Neuronal stem cell (in vitro differentiated cells): Measurements from ENCODE around the gene EFCAB14.
"Not testable (repeated sequence)": the region's sequence is repeated elsewhere in the genome, so short reads cannot be mapped to it uniquely, and the experiment has no call there.

Experiments
- DNase-seq: peaks from one replicate; pipeline ENCODE4 v3.0.0-alpha.2; 2013; ENCODE audit warnings: low spot score
- H2AFZ ChIP-seq: one replicate; pipeline ENCODE4 v1.6.1; 2013; ENCODE audit warnings: mild to moderate bottlenecking, low read length, inconsistent platforms
- H2AK5ac ChIP-seq: 2 replicates; pipeline ENCODE4 v1.6.1; 2013; ENCODE audit warnings: low read depth, mild to moderate bottlenecking, inconsistent platforms, low read length, moderate library complexity, mixed read lengths
- H2BK120ac ChIP-seq: 2 replicates; pipeline ENCODE4 v1.6.1; 2013; ENCODE audit warnings: low read depth, mild to moderate bottlenecking, inconsistent platforms, low read length, moderate library complexity, mixed read lengths
- H2BK12ac ChIP-seq: one replicate; pipeline ENCODE4 v1.6.1; 2013; ENCODE audit warnings: low read length, inconsistent platforms
- H2BK15ac ChIP-seq: 2 replicates; pipeline ENCODE4 v1.6.1; 2013; ENCODE audit warnings: mild to moderate bottlenecking, low read length, inconsistent platforms, mixed read lengths
- H2BK5ac ChIP-seq: one replicate; pipeline ENCODE4 v1.6.1; 2013; ENCODE audit warnings: inconsistent platforms, mild to moderate bottlenecking, low read length, moderate library complexity
- H3K14ac ChIP-seq: one replicate; pipeline ENCODE4 v1.6.1; 2013; ENCODE audit warnings: low read length, inconsistent platforms
- H3K18ac ChIP-seq: 2 replicates; pipeline ENCODE4 v1.6.1; 2013; ENCODE audit warnings: low read length, inconsistent platforms
- H3K23ac ChIP-seq: 2 replicates; pipeline ENCODE4 v1.6.1; 2013; ENCODE audit warnings: low read depth, mild to moderate bottlenecking, mixed read lengths, low read length, inconsistent platforms; ENCODE audit not compliant: poor library complexity
- H3K27ac ChIP-seq: replicated peaks from 3 replicates; pipeline ENCODE4 v1.5.1; 2013; ENCODE audit warnings: low read length, inconsistent platforms
- H3K27me3 ChIP-seq, 3 experiments: 2 replicates each; pipeline ENCODE4 v1.6.1; 2013; ENCODE audit warnings: low read length in 3 of 3, mild to moderate bottlenecking in 2 of 3, inconsistent platforms in 1 of 3, low read depth in 1 of 3, mixed read lengths in 1 of 3, moderate library complexity in 1 of 3; ENCODE audit not compliant: control insufficient read depth in 3 of 3, insufficient read depth in 3 of 3
- H3K36me3 ChIP-seq, 2 donors: replicated peaks in 1 of 2; 2 replicates each; pipeline ENCODE4 v1.6.1; 2013; ENCODE audit warnings: low read length in 2 of 2; ENCODE audit not compliant: control insufficient read depth in 2 of 2, insufficient read depth in 2 of 2
- H3K4ac ChIP-seq: 2 replicates; pipeline ENCODE4 v1.6.1; 2013; ENCODE audit warnings: inconsistent platforms, mild to moderate bottlenecking, low read length, moderate library complexity
- H3K4me1 ChIP-seq, 2 donors: 1 replicate in 1 of 2; 2 replicates in 1 of 2; pipeline ENCODE4 v1.6.1; 2013; ENCODE audit warnings: low read length in 2 of 2, low read depth in 1 of 2; ENCODE audit not compliant: control insufficient read depth in 2 of 2, insufficient read depth in 1 of 2
- H3K4me2 ChIP-seq: one replicate; pipeline ENCODE4 v1.6.1; 2013; ENCODE audit warnings: mild to moderate bottlenecking, low read length, inconsistent platforms; ENCODE audit not compliant: insufficient read depth, poor library complexity, severe bottlenecking
- H3K4me3 ChIP-seq, 2 donors: 2 replicates each; pipeline ENCODE4 v1.5.1; 2013; ENCODE audit warnings: low read length in 2 of 2, mild to moderate bottlenecking in 2 of 2, inconsistent platforms in 1 of 2, moderate library complexity in 1 of 2
- H3K79me1 ChIP-seq: one replicate; pipeline ENCODE4 v1.6.1; 2013; ENCODE audit warnings: low read depth, mild to moderate bottlenecking, inconsistent platforms, low read length, moderate library complexity
- H3K9ac ChIP-seq: one replicate; pipeline ENCODE4 v1.6.1; 2013; ENCODE audit warnings: mild to moderate bottlenecking, low read depth, low read length, inconsistent platforms; ENCODE audit not compliant: poor library complexity
- H3K9me3 ChIP-seq, 2 donors: replicated peaks in 1 of 2; 2 replicates each; pipeline versions ENCODE3 to v1.6.1; 2013; ENCODE audit warnings: low read length in 2 of 2, mild to moderate bottlenecking in 2 of 2, inconsistent platforms in 1 of 2, low read depth in 1 of 2, mixed read lengths in 1 of 2, moderate library complexity in 1 of 2; ENCODE audit not compliant: control insufficient read depth in 2 of 2, insufficient read depth in 1 of 2
- H4K8ac ChIP-seq: one replicate; pipeline ENCODE4 v1.6.1; 2013; ENCODE audit warnings: low read depth, mild to moderate bottlenecking, inconsistent platforms, low read length, moderate library complexity
- H4K91ac ChIP-seq: one replicate; pipeline ENCODE4 v1.6.1; 2013; ENCODE audit warnings: low read length, low read depth, mild to moderate bottlenecking, inconsistent platforms; ENCODE audit not compliant: poor library complexity
- WGBS, 2 donors: extraction: QIAGEN DNeasy Blood & Tissue Kit; methylation state at CpG; one replicate each; pipeline ENCODE4 v1.1.7; 2013; ENCODE audit warnings: missing lambda C conversion rate in 2 of 2, mixed read lengths in 1 of 2; ENCODE audit not compliant: insufficient read length in 2 of 2, insufficient replicate concordance in 1 of 2; ENCODE audit errors: extremely low coverage in 2 of 2; 5-methylcytosine and 5-hydroxymethylcytosine counted together

Gene EFCAB14

DNA sequence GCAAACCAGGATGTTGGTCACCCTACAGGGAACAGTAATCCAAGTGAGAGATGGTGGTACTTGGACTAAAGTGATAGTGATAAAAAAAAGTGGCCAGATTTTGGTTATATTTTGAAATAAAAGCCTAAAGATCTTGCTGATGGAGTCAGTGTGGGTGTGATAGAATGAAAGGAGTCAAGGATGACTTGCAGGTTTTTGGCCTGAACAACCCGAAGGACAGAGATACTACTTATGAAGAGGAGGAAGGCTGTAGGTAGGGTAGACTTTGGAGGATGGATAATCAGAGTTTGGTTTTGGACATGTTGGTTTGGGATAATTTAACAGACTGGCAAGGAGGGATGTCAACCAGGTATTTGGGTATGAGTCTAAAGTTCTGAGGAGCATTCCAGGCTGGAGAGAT lies 48.8 kb downstream of the EFCAB14 start:
- no peak overlapping the region for H4K91ac ChIP-seq
- H2BK12ac ChIP-seq = no peak overlapping the region
- no peak overlapping the region for H3K4me2 ChIP-seq
- no peak overlapping the region for H3K4ac ChIP-seq
- H4K8ac ChIP-seq = no peak overlapping the region
- H3K18ac ChIP-seq = no peak overlapping the region
- no peaks in the 10 kb centered on the region for H3K9me3 ChIP-seq
- no peak overlapping the region for H3K4me3 ChIP-seq
- no peak overlapping the region for H2BK5ac ChIP-seq
- H3K79me1 ChIP-seq = no peaks in the 10 kb centered on the region
- H2AFZ ChIP-seq = no peak overlapping the region
- no peak overlapping the region for H2BK15ac ChIP-seq
- H3K36me3 ChIP-seq = peaks cover 0 to 27% of the 10 kb centered on the region in 2 donors
- no peak overlapping the region for H3K27ac ChIP-seq
- WGBS, 2 donors = no CpG with 5 or more reads among the region's 1 CpG
- H2AK5ac ChIP-seq = no peak overlapping the region
- no peak overlapping the region for H3K9ac ChIP-seq
- H3K27me3 ChIP-seq = no peaks in the 10 kb centered on the region
- H3K23ac ChIP-seq = no peak overlapping the region
- DNase-seq = no peak
- H3K4me1 ChIP-seq = peaks cover 6 to 12% of the 10 kb centered on the region in 2 donors
- H3K14ac ChIP-seq = no peak overlapping the region
- H2BK120ac ChIP-seq = no peak overlapping the region

DNA sequence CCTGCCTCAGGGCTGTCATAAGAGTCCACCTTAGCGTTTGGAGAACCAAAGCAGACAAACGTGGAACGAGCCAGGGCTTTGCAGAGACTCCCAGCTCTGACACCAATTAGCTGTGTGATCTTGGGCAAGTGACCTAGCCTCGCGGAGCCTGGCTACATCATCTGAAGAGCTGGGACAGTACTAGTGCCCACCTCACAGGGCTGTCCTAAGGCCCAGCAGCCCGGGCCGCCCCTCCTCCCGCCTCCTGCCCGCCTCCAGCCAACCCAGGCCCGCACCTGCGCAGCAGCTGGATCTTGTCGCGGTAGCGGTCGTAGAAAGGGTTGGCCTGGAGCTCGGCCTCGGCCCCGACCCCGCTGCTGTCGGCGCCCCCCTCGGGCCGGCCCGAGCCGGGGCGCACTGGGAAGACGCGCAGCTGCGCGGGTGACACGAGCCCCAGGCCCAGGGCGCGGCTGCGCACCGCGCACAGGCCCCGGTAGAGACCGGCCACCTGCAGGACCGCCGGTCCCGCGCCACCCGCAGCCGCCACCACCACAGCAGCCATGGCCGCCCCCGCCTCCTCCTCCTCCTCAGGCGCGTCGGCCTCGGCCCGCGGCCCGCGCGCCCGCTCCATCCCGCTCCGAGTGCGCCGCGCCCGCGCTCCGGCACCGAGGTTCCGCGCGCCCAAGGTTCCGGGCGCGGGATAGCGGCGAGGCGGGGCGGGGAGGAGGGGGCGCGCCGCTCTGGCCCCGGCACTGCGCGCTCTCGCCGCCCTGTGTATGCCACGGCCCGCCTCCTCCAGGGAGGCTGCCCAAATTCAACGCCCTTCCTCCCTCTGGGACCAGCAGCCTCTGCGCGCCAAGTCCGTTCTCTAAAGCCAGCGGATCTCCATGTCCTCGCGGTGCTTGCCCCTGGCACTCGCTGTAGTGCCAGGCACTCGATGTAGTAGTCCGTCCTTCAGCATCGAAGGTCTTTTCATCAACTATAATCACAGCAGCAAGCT lies 50.8 kb downstream of the EFCAB14 start, which contains the start of gene ATPAF1:
Gene ATPAF1, minus strand, starts transcription at position 583 of the 979 bp plus-strand sequence. Its CDS starts 42 bp downstream, at position 541.
- Histone ChIP-seq H2BK12ac (no peak within 1 kb of the TSS), H3K36me3 (peaks cover 5 to 28% of the 10 kb centered on the region in 2 donors), H4K91ac (no peak within 1 kb of the TSS), H3K27ac (peak within 1 kb of the TSS; percentile 20), H3K23ac (peak within 1 kb of the TSS; percentile 34), H3K9me3 (no peaks in the 10 kb centered on the region), H2BK5ac (no peak within 1 kb of the TSS), H3K9ac (peak within 1 kb of the TSS; percentile 78), H3K79me1 (no peaks in the 10 kb centered on the region), H2BK15ac (no peak within 1 kb of the TSS), H3K4me2 (peak within 1 kb of the TSS; percentile 83), H3K4me1 (peaks cover 6 to 12% of the 10 kb centered on the region in 2 donors), H3K4ac (no peak within 1 kb of the TSS), H3K4me3 (peak within 1 kb of the TSS; percentile 77 to 87), H2AFZ (peak within 1 kb of the TSS; percentile 91), H2BK120ac (no peak within 1 kb of the TSS), H4K8ac (peak within 1 kb of the TSS; percentile 94), H3K27me3 (no peaks in the 10 kb centered on the region), H2AK5ac (no peak within 1 kb of the TSS), H3K14ac (no peak within 1 kb of the TSS), H3K18ac (peak within 1 kb of the TSS; percentile 51)
- peak; percentile 66 for DNase-seq
- WGBS, 2 donors = no CpG with 5 or more reads among the region's 96 CpGs

GRCh38 chr1:46665983-46666382 lies 52.9 kb downstream of the EFCAB14 start:
- Histone ChIP-seq H3K14ac (no peak overlapping the region), H3K27me3 (no peaks in the 10 kb centered on the region), H2BK120ac (no peak overlapping the region), H3K23ac (no peak overlapping the region), H3K4me3 (no peak overlapping the region), H3K9ac (no peak overlapping the region), H3K9me3 (no peaks in the 10 kb centered on the region), H3K4ac (no peak overlapping the region), H2BK5ac (no peak overlapping the region), H3K79me1 (no peaks in the 10 kb centered on the region), H4K91ac (no peak overlapping the region), H3K18ac (no peak overlapping the region), H4K8ac (no peak overlapping the region), H3K4me1 (peaks cover 5 to 6% of the 10 kb centered on the region in 2 donors), H2BK12ac (no peak overlapping the region), H3K36me3 (peaks cover 5 to 34% of the 10 kb centered on the region in 2 donors), H2AK5ac (no peak overlapping the region), H2BK15ac (no peak overlapping the region), H3K4me2 (no peak overlapping the region), H2AFZ (no peak overlapping the region), H3K27ac (no peak overlapping the region)
- DNase-seq = no peak
- WGBS, 2 donors = no CpG with 5 or more reads among the region's 2 CpGs

- not testable (repeated sequence) for H2AK5ac ChIP-seq, H3K4ac ChIP-seq, DNase-seq, H4K91ac ChIP-seq, H3K18ac ChIP-seq, H2AFZ ChIP-seq, H3K79me1 ChIP-seq, H2BK12ac ChIP-seq, H3K4me3 ChIP-seq, H3K4me2 ChIP-seq, H3K9me3 ChIP-seq, H2BK5ac ChIP-seq, H3K27ac ChIP-seq, H3K9ac ChIP-seq, H2BK15ac ChIP-seq, H4K8ac ChIP-seq, H3K4me1 ChIP-seq, H3K27me3 ChIP-seq, H3K23ac ChIP-seq, H3K14ac ChIP-seq, H2BK120ac ChIP-seq
- H3K36me3 ChIP-seq = peaks cover 7 to 54% of the 10 kb centered on the region in 2 donors
- WGBS, 2 donors = no CpG with 5 or more reads among the region's 5 CpGs
Measured at GRCh38 chr1:46662919-46663318, 56.0 kb downstream of the EFCAB14 start.
